ENCODE measurements around the gene BABAM1. TPM values are rescaled to one million over a fixed set of nuclear protein-coding genes. Genes with fewer than 3 reads are reported as not detected.

The BABAM1 gene
- polyA plus RNA-seq, 1 experiment, result 122 TPM

DNA sequence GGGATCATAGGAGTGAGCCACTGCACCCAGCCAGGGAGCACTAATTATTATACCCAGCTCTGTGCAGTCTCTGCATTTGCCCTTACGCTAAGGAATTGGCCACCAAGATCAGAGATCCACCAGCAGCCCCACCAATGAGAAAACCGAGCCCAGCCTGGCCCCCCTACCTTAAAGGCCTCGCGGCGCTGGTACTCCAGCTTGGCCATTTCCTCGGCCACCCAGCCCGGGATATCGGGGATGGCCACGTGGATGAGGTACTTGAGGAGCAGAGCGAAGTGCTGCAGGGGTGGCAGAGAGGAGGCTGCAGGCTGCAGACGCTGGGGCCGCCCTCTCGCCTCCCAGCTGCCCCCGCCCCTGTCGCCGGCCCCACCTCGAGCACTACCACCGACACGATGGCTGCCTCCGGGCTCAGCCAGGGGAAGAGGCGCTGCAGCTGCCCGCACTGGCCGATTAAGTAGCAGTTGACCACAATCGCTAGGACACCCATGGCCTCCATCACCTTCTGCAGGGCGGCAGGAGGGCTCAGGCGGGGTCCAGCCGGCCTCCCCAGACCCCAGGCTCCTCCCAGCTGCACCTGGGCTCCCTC, 59.9 kb downstream of the BABAM1 start:
- Histone ChIP-seq H3K36me3 (ENCODE audit: control insufficient read depth, insufficient read depth, low read length) (no peaks in the 10 kb centered on the region; the same call in 1 of the 2 replicates), H3K27me3 (ENCODE audit: control insufficient read depth, insufficient read depth, low read length) (no peaks in the 10 kb centered on the region), H3K4me3 (ENCODE audit: low read depth, low read length) (no peak overlapping the region)
- ChIA-PET CTCF (interaction anchor here (0.9 to 2.2 kb wide), 2 partner anchors 20 to 22 kb away, joined by 3 to 7 read pairs; partner anchors contain the start of gene MRPL34), POLR2A (no interaction called here)
- TF ChIP-seq, protein P1, sequence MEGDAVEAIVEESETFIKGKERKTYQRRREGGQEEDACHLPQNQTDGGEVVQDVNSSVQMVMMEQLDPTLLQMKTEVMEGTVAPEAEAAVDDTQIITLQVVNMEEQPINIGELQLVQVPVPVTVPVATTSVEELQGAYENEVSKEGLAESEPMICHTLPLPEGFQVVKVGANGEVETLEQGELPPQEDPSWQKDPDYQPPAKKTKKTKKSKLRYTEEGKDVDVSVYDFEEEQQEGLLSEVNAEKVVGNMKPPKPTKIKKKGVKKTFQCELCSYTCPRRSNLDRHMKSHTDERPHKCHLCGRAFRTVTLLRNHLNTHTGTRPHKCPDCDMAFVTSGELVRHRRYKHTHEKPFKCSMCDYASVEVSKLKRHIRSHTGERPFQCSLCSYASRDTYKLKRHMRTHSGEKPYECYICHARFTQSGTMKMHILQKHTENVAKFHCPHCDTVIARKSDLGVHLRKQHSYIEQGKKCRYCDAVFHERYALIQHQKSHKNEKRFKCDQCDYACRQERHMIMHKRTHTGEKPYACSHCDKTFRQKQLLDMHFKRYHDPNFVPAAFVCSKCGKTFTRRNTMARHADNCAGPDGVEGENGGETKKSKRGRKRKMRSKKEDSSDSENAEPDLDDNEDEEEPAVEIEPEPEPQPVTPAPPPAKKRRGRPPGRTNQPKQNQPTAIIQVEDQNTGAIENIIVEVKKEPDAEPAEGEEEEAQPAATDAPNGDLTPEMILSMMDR (IDR thresholded peaks at IDR 0.05; ENCODE audit: insufficient read depth, low read depth, low read length), result no peak
- DNase-seq (ENCODE audit: low read depth), result no peak

DNA sequence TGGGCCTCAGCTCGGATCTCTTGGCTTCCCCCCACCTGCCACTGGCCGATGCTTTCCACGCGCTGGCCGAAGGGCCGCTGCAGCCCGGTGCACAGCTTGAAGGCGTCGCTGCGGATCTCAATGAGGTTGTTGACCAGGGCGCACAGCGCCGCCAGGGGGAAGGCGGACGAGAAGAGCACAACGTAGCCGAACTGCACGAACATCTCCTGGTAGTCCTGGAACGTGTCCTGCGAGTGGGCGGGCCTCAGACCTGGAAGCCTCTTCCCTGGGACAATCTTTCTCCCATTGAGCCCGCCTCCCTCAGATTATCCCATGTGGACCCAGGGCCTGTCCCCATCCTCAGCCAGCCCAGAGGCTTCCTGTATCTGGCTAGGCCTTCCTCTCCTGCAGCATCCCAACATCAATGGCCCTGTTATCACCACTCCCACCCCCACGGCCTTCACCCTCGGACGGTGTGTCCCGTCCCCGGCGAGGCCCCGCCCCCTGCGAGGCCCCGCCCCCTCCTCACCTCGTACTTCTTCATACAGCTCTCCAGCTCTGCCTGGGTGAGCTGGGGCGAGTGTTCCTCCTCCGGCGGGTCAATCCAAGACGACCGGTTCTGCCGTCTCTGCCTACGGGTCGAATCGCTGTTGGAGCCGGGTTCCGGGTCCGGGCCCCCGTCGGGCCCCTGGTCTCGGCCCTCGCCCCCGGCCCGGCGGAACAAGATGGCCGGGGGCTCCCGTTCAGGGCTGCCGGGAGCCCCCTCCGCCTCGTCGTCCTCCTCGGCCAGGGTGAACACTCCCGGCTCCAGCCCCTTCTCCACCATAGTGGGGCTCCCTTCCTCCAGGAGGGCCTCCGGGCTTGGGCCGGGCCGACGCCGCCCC, 60.6 kb downstream of the BABAM1 start:
- no peak for DNase-seq (ENCODE audit: low read depth)
- Histone ChIP-seq H3K36me3 (ENCODE audit: control insufficient read depth, insufficient read depth, low read length) (no peaks in the 10 kb centered on the region; the same call in 1 of the 2 replicates), H3K27me3 (ENCODE audit: control insufficient read depth, insufficient read depth, low read length) (no peaks in the 10 kb centered on the region), H3K4me3 (ENCODE audit: low read depth, low read length) (no peak overlapping the region)
- TF ChIP-seq, protein P1 (IDR thresholded peaks at IDR 0.05; ENCODE audit: insufficient read depth, low read depth, low read length), result no peak
- CTCF ChIA-PET, result interaction anchor here (2.2 kb wide), 1 partner anchor 23 kb away, joined by 7 read pairs; the partner anchor contains the start of gene MRPL34
- POLR2A ChIA-PET, result no interaction called here

Other genes starting within 250 kb of the BABAM1 start
- 0.89 and 1.1 TPM in 2 replicates for gene CPAMD8, start 240.6 kb upstream of the BABAM1 start, polyA plus RNA-seq (2011; rRNA removed)
- gene HAUS8, start 192.0 kb upstream of the BABAM1 start, polyA plus RNA-seq (2011; rRNA removed), result 11.0 and 14.0 TPM in 2 replicates
- 26.5 and 40.8 TPM in 2 replicates for gene MYO9B, start 191.7 kb upstream of the BABAM1 start, polyA plus RNA-seq (2011; rRNA removed)
- 27.9 and 29.7 TPM in 2 replicates for gene USE1, start 52.1 kb upstream of the BABAM1 start, polyA plus RNA-seq (2011; rRNA removed)
- gene OCEL1, start 41.2 kb upstream of the BABAM1 start, polyA plus RNA-seq (2011; rRNA removed), result 8.1 and 10.0 TPM in 2 replicates
- gene NR2F6, start 21.5 kb upstream of the BABAM1 start, polyA plus RNA-seq (2011; rRNA removed), result 26.1 and 28.0 TPM in 2 replicates
- not detected in 2 replicates for gene USHBP1, start 2.7 kb upstream of the BABAM1 start, polyA plus RNA-seq (2011; rRNA removed)
- 0.18 and 0.38 TPM in 2 replicates for gene ANKLE1, start 14.5 kb downstream of the BABAM1 start, polyA plus RNA-seq (2011; rRNA removed)
- gene ABHD8, start 36.0 kb downstream of the BABAM1 start, polyA plus RNA-seq (2011; rRNA removed), result 7.1 and 11.0 TPM in 2 replicates
- 19.9 and 26.3 TPM in 2 replicates for gene MRPL34, start 38.4 kb downstream of the BABAM1 start, polyA plus RNA-seq (2011; rRNA removed)
- 52.7 and 55.6 TPM in 2 replicates for gene DDA1, start 42.1 kb downstream of the BABAM1 start, polyA plus RNA-seq (2011; rRNA removed)
- 1.3 and 1.9 TPM in 2 replicates for gene ANO8, start 67.4 kb downstream of the BABAM1 start, polyA plus RNA-seq (2011; rRNA removed)
- gene GTPBP3, start 70.1 kb downstream of the BABAM1 start, polyA plus RNA-seq (2011; rRNA removed), result 4.9 and 6.3 TPM in 2 replicates
- not detected in 2 replicates for gene PLVAP, start 109.9 kb downstream of the BABAM1 start, polyA plus RNA-seq (2011; rRNA removed)
- not detected in 2 replicates for gene CCDC194, start 126.8 kb downstream of the BABAM1 start, polyA plus RNA-seq (2011; rRNA removed)
- 4.5 and 6.4 TPM in 2 replicates for gene BST2, start 138.2 kb downstream of the BABAM1 start, polyA plus RNA-seq (2011; rRNA removed)
- 29.4 and 47.3 TPM in 2 replicates for gene MVB12A, start 152.6 kb downstream of the BABAM1 start, polyA plus RNA-seq (2011; rRNA removed)
- 0.09 and 0.11 TPM in 2 replicates for gene TMEM221, start 181.2 kb downstream of the BABAM1 start, polyA plus RNA-seq (2011; rRNA removed)
- not detected in 2 replicates for gene NXNL1, start 193.5 kb downstream of the BABAM1 start, polyA plus RNA-seq (2011; rRNA removed)
- 12.0 and 18.8 TPM in 2 replicates for gene SLC27A1, start 203.1 kb downstream of the BABAM1 start, polyA plus RNA-seq (2011; rRNA removed)
- gene PGLS, start 244.2 kb downstream of the BABAM1 start, polyA plus RNA-seq (2011; rRNA removed), result 73.4 and 89.2 TPM in 2 replicates